ENCODE data around the gene SYNE1. TPM values are rescaled to one million over a fixed set of nuclear protein-coding genes. Genes with fewer than 3 reads are reported as not detected.

The SYNE1 gene
- total RNA-seq, 1 experiment from 2014 or later = 6.5 TPM

DNA sequence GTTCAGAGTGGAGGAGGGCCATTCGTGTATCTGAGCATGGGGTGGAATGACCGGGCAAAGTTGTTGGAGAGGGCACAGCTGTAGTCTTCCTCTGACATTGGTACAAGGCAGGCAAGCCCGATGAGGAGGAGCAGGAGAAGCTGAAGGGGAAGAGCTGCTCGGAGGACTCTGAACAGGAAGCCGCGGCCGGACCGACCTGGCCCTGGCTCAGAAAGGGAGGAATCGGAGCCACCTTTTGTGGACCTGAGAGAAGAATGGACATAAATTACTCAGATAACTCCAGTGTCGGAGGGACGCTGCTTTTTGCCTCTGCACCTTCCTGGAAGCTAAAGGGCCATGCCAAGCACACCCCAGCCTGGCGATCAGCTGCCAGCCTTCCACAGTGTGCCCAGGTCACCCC is 514.7 kb downstream of the SYNE1 start (continued):
- TF ChIP-seq, protein P1, sequence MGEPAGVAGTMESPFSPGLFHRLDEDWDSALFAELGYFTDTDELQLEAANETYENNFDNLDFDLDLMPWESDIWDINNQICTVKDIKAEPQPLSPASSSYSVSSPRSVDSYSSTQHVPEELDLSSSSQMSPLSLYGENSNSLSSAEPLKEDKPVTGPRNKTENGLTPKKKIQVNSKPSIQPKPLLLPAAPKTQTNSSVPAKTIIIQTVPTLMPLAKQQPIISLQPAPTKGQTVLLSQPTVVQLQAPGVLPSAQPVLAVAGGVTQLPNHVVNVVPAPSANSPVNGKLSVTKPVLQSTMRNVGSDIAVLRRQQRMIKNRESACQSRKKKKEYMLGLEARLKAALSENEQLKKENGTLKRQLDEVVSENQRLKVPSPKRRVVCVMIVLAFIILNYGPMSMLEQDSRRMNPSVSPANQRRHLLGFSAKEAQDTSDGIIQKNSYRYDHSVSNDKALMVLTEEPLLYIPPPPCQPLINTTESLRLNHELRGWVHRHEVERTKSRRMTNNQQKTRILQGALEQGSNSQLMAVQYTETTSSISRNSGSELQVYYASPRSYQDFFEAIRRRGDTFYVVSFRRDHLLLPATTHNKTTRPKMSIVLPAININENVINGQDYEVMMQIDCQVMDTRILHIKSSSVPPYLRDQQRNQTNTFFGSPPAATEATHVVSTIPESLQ (CRISPR knock-in tag; IDR thresholded peaks at IDR 0.05) = no peak
- TF ChIP-seq, protein P2, sequence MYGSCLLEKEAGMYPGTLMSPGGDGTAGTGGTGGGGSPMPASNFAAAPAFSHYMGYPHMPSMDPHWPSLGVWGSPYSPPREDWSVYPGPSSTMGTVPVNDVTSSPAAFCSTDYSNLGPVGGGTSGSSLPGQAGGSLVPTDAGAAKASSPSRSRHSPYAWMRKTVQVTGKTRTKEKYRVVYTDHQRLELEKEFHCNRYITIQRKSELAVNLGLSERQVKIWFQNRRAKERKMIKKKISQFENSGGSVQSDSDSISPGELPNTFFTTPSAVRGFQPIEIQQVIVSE (CRISPR knock-in tag; IDR thresholded peaks at IDR 0.05; ENCODE audit: borderline replicate concordance) = no peak
- TF ChIP-seq, protein P3, sequence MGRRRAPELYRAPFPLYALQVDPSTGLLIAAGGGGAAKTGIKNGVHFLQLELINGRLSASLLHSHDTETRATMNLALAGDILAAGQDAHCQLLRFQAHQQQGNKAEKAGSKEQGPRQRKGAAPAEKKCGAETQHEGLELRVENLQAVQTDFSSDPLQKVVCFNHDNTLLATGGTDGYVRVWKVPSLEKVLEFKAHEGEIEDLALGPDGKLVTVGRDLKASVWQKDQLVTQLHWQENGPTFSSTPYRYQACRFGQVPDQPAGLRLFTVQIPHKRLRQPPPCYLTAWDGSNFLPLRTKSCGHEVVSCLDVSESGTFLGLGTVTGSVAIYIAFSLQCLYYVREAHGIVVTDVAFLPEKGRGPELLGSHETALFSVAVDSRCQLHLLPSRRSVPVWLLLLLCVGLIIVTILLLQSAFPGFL (CRISPR knock-in tag; IDR thresholded peaks at IDR 0.05; ENCODE audit: borderline replicate concordance) = no peak
- no peak for TF ChIP-seq JUN (CRISPR knock-in tag; IDR thresholded peaks at IDR 0.05)
- no peak for TF ChIP-seq ZNF423 (CRISPR knock-in tag; IDR thresholded peaks at IDR 0.05)
- TF ChIP-seq RORB (CRISPR knock-in tag; IDR thresholded peaks at IDR 0.05) = no peak
- no peak for TF ChIP-seq NFYB (CRISPR knock-in tag; conservative IDR thresholded peaks at IDR 0.05; ENCODE audit: low read depth)
- TF ChIP-seq, protein P4, sequence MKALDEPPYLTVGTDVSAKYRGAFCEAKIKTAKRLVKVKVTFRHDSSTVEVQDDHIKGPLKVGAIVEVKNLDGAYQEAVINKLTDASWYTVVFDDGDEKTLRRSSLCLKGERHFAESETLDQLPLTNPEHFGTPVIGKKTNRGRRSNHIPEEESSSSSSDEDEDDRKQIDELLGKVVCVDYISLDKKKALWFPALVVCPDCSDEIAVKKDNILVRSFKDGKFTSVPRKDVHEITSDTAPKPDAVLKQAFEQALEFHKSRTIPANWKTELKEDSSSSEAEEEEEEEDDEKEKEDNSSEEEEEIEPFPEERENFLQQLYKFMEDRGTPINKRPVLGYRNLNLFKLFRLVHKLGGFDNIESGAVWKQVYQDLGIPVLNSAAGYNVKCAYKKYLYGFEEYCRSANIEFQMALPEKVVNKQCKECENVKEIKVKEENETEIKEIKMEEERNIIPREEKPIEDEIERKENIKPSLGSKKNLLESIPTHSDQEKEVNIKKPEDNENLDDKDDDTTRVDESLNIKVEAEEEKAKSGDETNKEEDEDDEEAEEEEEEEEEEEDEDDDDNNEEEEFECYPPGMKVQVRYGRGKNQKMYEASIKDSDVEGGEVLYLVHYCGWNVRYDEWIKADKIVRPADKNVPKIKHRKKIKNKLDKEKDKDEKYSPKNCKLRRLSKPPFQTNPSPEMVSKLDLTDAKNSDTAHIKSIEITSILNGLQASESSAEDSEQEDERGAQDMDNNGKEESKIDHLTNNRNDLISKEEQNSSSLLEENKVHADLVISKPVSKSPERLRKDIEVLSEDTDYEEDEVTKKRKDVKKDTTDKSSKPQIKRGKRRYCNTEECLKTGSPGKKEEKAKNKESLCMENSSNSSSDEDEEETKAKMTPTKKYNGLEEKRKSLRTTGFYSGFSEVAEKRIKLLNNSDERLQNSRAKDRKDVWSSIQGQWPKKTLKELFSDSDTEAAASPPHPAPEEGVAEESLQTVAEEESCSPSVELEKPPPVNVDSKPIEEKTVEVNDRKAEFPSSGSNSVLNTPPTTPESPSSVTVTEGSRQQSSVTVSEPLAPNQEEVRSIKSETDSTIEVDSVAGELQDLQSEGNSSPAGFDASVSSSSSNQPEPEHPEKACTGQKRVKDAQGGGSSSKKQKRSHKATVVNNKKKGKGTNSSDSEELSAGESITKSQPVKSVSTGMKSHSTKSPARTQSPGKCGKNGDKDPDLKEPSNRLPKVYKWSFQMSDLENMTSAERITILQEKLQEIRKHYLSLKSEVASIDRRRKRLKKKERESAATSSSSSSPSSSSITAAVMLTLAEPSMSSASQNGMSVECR (CRISPR knock-in tag; IDR thresholded peaks at IDR 0.05; ENCODE audit: borderline replicate concordance) = no peak

DNA sequence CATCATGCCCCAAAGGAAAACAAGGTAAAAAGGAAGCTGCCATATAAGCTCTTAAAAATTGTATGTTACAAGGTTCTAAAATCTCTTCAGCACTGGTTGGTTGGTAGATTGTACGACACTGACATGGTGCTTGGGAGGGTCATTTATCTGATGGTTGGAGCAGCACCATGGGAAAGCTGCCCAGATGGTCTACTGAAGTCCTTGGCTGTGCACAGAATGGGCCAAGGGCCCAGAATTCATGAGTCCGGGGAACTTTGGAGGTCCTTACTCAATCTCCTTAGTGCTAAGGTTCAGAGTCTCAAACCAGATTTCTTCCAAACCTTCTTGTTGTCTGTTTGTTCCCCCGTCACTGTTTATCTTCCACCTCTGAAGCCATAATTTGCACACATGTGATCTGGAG is 515.3 kb downstream of the SYNE1 start:
- ChIA-PET POLR2A (no interaction called here), CTCF (no interaction called here)
- Mint-ChIP-seq H3K4me3 (no peak overlapping the region), H3K36me3 (no peaks in the 10 kb centered on the region), H3K9me3 (peaks cover 5% of the 10 kb centered on the region), H3K4me1 (no peaks in the 10 kb centered on the region), H3K27ac (no peak overlapping the region), H3K27me3 (ENCODE audit: low read depth) (no peaks in the 10 kb centered on the region)
- DNase-seq (ENCODE audit: low spot score) (no peak), ATAC-seq (no peak)
- TF ChIP-seq, protein P2 (CRISPR knock-in tag; IDR thresholded peaks at IDR 0.05; ENCODE audit: borderline replicate concordance) = no peak
- TF ChIP-seq, protein P5, sequence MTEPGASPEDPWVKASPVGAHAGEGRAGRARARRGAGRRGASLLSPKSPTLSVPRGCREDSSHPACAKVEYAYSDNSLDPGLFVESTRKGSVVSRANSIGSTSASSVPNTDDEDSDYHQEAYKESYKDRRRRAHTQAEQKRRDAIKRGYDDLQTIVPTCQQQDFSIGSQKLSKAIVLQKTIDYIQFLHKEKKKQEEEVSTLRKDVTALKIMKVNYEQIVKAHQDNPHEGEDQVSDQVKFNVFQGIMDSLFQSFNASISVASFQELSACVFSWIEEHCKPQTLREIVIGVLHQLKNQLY (CRISPR knock-in tag; IDR thresholded peaks at IDR 0.05) = no peak
- no peak for TF ChIP-seq RORB (CRISPR knock-in tag; IDR thresholded peaks at IDR 0.05)
- TF ChIP-seq, protein P6, sequence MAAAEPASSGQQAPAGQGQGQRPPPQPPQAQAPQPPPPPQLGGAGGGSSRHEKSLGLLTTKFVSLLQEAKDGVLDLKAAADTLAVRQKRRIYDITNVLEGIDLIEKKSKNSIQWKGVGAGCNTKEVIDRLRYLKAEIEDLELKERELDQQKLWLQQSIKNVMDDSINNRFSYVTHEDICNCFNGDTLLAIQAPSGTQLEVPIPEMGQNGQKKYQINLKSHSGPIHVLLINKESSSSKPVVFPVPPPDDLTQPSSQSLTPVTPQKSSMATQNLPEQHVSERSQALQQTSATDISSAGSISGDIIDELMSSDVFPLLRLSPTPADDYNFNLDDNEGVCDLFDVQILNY (CRISPR knock-in tag; IDR thresholded peaks at IDR 0.05) = no peak
- TF ChIP-seq ELF4 (CRISPR knock-in tag; IDR thresholded peaks at IDR 0.05; ENCODE audit: low read depth) = no peak
- TF ChIP-seq ETV6 (CRISPR knock-in tag; IDR thresholded peaks at IDR 0.05) = no peak
- TF ChIP-seq NFATC4 (CRISPR knock-in tag; IDR thresholded peaks at IDR 0.05) = no peak
- TF ChIP-seq SOX15 (CRISPR knock-in tag; IDR thresholded peaks at IDR 0.05) = no peak
- TF ChIP-seq EMX1 (CRISPR knock-in tag; IDR thresholded peaks at IDR 0.05) = no peak
- no peak for TF ChIP-seq ZNF121 (CRISPR knock-in tag; IDR thresholded peaks at IDR 0.05)
- TF ChIP-seq, protein P7, sequence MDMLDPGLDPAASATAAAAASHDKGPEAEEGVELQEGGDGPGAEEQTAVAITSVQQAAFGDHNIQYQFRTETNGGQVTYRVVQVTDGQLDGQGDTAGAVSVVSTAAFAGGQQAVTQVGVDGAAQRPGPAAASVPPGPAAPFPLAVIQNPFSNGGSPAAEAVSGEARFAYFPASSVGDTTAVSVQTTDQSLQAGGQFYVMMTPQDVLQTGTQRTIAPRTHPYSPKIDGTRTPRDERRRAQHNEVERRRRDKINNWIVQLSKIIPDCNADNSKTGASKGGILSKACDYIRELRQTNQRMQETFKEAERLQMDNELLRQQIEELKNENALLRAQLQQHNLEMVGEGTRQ (CRISPR knock-in tag; IDR thresholded peaks at IDR 0.05) = no peak
- TF ChIP-seq, protein P8, sequence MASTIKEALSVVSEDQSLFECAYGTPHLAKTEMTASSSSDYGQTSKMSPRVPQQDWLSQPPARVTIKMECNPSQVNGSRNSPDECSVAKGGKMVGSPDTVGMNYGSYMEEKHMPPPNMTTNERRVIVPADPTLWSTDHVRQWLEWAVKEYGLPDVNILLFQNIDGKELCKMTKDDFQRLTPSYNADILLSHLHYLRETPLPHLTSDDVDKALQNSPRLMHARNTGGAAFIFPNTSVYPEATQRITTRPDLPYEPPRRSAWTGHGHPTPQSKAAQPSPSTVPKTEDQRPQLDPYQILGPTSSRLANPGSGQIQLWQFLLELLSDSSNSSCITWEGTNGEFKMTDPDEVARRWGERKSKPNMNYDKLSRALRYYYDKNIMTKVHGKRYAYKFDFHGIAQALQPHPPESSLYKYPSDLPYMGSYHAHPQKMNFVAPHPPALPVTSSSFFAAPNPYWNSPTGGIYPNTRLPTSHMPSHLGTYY (CRISPR knock-in tag; IDR thresholded peaks at IDR 0.05) = no peak
- TF ChIP-seq JAZF1 (CRISPR knock-in tag; IDR thresholded peaks at IDR 0.05) = no peak
- TF ChIP-seq SMAD4 (CRISPR knock-in tag; IDR thresholded peaks at IDR 0.05) = no peak
- no peak for TF ChIP-seq KAT7 (CRISPR knock-in tag; IDR thresholded peaks at IDR 0.05; ENCODE audit: borderline replicate concordance)
- TF ChIP-seq TEAD1 (CRISPR knock-in tag; IDR thresholded peaks at IDR 0.05) = no peak
- TF ChIP-seq ZNF416 (CRISPR knock-in tag; IDR thresholded peaks at IDR 0.05) = no peak

Measured in WTC11 (cell line).